Spinal cord (tissue), 10 donors: Measurements from ENCODE around the gene XPO6. TPM values are rescaled to one million over a fixed set of nuclear protein-coding genes. Genes with fewer than 3 reads are reported as not detected.

ENCODE experiments used
- DNase-seq, 6 donors: peaks; one replicate each; pipeline versions ENCODE4 v3.0.0 to v3.0.0-alpha.2; 2013 to 2015; ENCODE audit warnings: low spot score in 6 of 6, low read depth in 4 of 6
- H3K27ac ChIP-seq: one replicate; pipeline ENCODE4 v1.5.1; 2013; ENCODE audit warnings: low read depth, low read length, control low read depth
- H3K27me3 ChIP-seq: one replicate; pipeline ENCODE4 v1.6.1; 2013; ENCODE audit warnings: low read length; ENCODE audit not compliant: control insufficient read depth, insufficient read depth
- H3K36me3 ChIP-seq: one replicate; pipeline ENCODE4 v1.6.1; 2013; ENCODE audit warnings: low read length; ENCODE audit not compliant: control insufficient read depth, insufficient read depth
- H3K4me1 ChIP-seq: one replicate; pipeline ENCODE4 v1.6.1; 2013; ENCODE audit warnings: low read length; ENCODE audit not compliant: control insufficient read depth, insufficient read depth
- H3K4me3 ChIP-seq: one replicate; pipeline ENCODE4 v1.5.1; 2013; ENCODE audit warnings: low read depth, low read length, control low read depth
- H3K9me3 ChIP-seq: one replicate; pipeline ENCODE4 v1.6.1; 2013; ENCODE audit warnings: low read length; ENCODE audit not compliant: control insufficient read depth, insufficient read depth
- WGBS: methylation state at CpG from one replicate; pipeline ENCODE4 v1.1.5; 2013; ENCODE audit warnings: missing lambda C conversion rate; ENCODE audit not compliant: insufficient coverage; 5-methylcytosine and 5-hydroxymethylcytosine counted together
- polyA plus RNA-seq, 2 donors: library from polyadenylated mRNA; unstranded; fragments of 120-200 nt; gene quantifications; one replicate each; pipeline ENCODE4 v1.2.1, GENCODE V29; 2013; ENCODE audit not compliant: insufficient read length in 2 of 2
- total RNA-seq, 2 donors: library from RNA; depleted of rRNA in 1 of 2; stranded (reverse); fragments of 120-200 nt in 1 of 2; fragments of >200 nt in 1 of 2; gene quantifications; one replicate each; pipeline versions ENCODE4 v1.2.3 to v1.2.4, GENCODE V29; 2013 to 2014
- donor health status: healthy.

XPO6 gene
- total and polyA plus RNA-seq, 4 donors: 84.1 to 164 (median 116) TPM

DNA sequence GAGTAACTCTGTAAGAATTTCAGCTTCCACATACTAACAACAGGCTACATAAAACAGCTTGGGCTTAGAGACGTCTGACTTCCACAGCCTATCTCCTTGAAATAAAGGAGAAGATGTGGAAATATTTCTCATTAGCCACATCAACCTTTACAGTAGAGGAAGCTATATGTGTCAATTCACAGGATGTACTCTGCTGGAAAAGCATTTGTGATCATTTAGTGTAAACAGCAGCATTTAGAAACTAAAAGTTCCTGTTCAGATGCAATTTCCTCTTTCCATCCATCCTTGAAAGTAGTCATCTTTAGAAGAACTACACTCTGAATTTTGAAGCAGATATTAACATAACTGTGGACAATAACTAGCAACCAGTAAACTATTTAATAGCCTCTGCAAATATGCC lies 46.2 kb downstream of the XPO6 start:
- Histone ChIP-seq H3K9me3 (no peaks in the 10 kb centered on the region), H3K36me3 (peaks cover 38% of the 10 kb centered on the region), H3K27ac (no peak overlapping the region), H3K4me1 (peaks cover 4% of the 10 kb centered on the region), H3K4me3 (no peak overlapping the region), H3K27me3 (no peaks in the 10 kb centered on the region)
- no CpG with 5 or more reads among the region's 1 CpG for WGBS
- DNase-seq: no peak

DNA sequence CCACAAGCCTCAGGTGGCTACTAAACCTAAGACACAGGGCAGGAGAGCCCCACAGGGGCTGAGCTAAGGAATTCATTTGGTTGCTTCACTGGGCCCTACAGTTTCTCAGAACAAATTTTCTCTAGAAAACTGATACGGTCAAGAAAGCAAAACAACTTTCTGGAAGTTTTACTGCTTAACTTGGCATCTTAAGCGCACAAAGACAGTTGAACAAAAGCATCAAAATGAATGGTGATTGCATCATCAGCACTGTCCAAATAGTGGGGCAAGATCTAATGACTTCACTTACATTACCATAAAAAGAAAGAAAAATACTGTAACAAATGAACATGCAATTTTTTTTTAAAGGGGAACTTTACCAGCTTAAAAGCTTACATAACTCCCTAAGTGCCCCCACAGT lies 47.6 kb downstream of the XPO6 start:
- Histone ChIP-seq H3K27me3 (no peaks in the 10 kb centered on the region), H3K36me3 (peaks cover 30% of the 10 kb centered on the region), H3K4me3 (no peak overlapping the region), H3K4me1 (peaks cover 4% of the 10 kb centered on the region), H3K27ac (peak overlapping the region; percentile 69), H3K9me3 (no peaks in the 10 kb centered on the region)
- peak in 4 of 6 donors; percentile 7 to 68 (median 16) for DNase-seq
- whole genome bisulfite sequencing: 26% methylated on average over 2 of the region's 2 CpGs

DNA sequence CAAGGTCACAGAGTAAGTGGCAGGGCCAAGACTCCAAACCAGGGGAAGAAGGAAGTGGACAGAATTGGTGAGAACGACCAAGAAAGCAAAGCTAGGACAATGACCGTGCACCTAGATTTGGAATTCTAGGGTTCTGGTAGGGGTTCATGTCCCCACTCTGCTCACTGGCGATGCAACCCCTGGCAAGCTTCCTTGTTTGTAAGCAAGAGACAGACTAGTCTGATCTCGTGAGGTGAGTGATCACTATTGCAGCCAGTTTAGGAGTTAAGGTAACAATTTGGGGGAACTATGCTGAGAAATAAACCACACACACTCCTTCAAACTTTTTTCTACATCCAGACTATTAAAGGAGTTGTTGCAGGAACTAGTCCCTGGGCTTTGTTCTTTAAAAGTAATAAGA lies 48.1 kb downstream of the XPO6 start:
- no peak for DNase-seq

DNA sequence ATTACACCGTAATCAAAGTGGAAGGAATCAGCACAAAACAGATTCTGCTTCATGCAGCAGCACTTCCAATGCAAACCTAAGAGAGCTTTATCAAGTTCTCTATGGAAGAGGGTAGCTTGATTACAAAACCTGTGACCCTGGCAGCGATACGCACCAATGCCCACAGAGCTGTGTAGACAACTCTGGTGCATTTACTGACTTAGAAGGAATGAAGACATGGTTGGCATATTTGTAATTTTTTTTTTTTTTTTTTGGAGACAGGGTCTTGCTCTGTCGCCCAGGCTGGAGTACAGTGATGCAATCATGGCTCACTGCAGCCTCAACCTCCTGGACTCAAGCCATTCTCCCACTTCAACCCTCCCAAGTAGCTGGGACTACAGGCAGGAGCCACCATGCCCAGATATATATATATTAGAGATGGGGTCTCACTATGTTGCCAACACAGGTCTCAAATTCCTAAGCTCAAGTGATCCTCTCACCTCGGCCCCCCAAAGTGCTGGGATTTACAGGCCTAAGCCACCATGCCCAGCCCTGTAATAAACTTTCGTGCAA lies 49.4 kb downstream of the XPO6 start:
- no peaks in the 10 kb centered on the region for H3K27me3 ChIP-seq
- DNase-seq: no peak
- H3K36me3 ChIP-seq: peaks cover 20% of the 10 kb centered on the region
- WGBS: no CpG with 5 or more reads among the region's 6 CpGs
- no peaks in the 10 kb centered on the region for H3K9me3 ChIP-seq
- no peak overlapping the region for H3K27ac ChIP-seq
- peaks cover 4% of the 10 kb centered on the region for H3K4me1 ChIP-seq
- no peak overlapping the region for H3K4me3 ChIP-seq

More for the DNA sequence above, 48.1 kb downstream of the XPO6 start:
- Histone ChIP-seq H3K4me1 (peaks cover 4% of the 10 kb centered on the region), H3K27ac (peak overlapping the region; percentile 48), H3K9me3 (no peaks in the 10 kb centered on the region), H3K27me3 (no peaks in the 10 kb centered on the region), H3K4me3 (no peak overlapping the region), H3K36me3 (peaks cover 25% of the 10 kb centered on the region)
- WGBS: 71% methylated on average over 3 of the region's 4 CpGs

- H3K27me3 ChIP-seq: no peaks in the 10 kb centered on the region
- H3K36me3 ChIP-seq: peaks cover 12% of the 10 kb centered on the region
- no peak overlapping the region for H3K27ac ChIP-seq
- no peak for DNase-seq
- H3K9me3 ChIP-seq: no peaks in the 10 kb centered on the region
- H3K4me1 ChIP-seq: peaks cover 4% of the 10 kb centered on the region
- H3K4me3 ChIP-seq: no peak overlapping the region
Measured at GRCh38 chr16:28161626-28162025, 50.1 kb downstream of the XPO6 start.

DNA sequence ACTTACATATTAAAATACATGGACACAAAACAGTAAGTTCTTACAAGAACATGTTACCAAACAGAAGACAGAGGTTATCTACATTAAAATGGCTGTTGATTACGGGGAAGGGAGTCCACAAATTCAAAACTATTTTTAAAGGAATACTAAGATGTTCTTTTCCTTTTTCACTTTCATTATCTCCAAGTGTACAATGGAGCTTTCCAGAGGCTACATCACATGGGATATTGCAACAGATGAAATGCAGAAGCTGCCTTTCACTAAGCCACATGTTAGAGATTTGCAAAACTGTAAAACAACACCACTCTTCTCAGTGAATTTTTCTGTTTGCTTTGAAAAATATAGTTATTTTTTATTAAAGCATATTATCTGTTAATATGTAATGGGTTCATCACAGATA lies 53.6 kb downstream of the XPO6 start:
- Histone ChIP-seq H3K9me3 (no peaks in the 10 kb centered on the region), H3K4me3 (no peak overlapping the region), H3K27ac (no peak overlapping the region), H3K4me1 (no peaks in the 10 kb centered on the region), H3K27me3 (no peaks in the 10 kb centered on the region), H3K36me3 (peaks cover 8% of the 10 kb centered on the region)
- no peak for DNase-seq
- WGBS: no CpG with 5 or more reads among the region's 1 CpG

- Histone ChIP-seq H3K4me1 (no peaks in the 10 kb centered on the region), H3K27me3 (no peaks in the 10 kb centered on the region), H3K36me3 (peaks cover 8% of the 10 kb centered on the region)
Measured at GRCh38 chr16:28156056-28156680, 55.6 kb downstream of the XPO6 start.

GRCh38 chr16:28155293-28155692 lies 56.5 kb downstream of the XPO6 start:
- Histone ChIP-seq H3K9me3 (no peaks in the 10 kb centered on the region), H3K4me3 (no peak overlapping the region), H3K36me3 (peaks cover 12% of the 10 kb centered on the region), H3K4me1 (no peaks in the 10 kb centered on the region), H3K27ac (no peak overlapping the region), H3K27me3 (no peaks in the 10 kb centered on the region)
- WGBS: no CpG with 5 or more reads among the region's 3 CpGs
- DNase-seq: no peak

More at GRCh38 chr16:28156056-28156680, 55.6 kb downstream of the XPO6 start:
- Histone ChIP-seq H3K4me3 (no peak overlapping the region), H3K27ac (no peak overlapping the region), H3K9me3 (no peaks in the 10 kb centered on the region)
- 100% methylated on average over 1 of the region's 10 CpGs for WGBS
- no peak for DNase-seq

DNA sequence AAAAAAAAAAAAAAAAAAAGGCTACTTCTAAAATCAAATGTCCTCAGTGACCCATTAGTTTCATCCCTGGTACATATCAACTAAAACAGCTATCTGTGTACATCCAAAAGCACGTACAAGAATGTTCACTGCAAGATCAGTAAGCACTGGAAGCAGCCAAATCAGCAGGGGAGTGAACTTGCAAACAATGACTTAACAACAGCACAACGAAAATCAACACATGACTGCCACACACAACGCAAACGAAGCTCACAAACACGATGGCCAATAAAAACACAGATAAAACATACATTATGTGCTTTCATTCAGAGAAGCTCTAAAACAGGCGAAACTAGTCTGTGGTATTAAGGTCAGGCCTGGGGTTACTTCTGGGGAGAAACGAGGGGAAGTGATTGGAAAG lies 60.6 kb downstream of the XPO6 start:
- Histone ChIP-seq H3K9me3 (no peaks in the 10 kb centered on the region), H3K27me3 (no peaks in the 10 kb centered on the region), H3K4me3 (no peak overlapping the region), H3K36me3 (peaks cover 23% of the 10 kb centered on the region), H3K27ac (no peak overlapping the region), H3K4me1 (no peaks in the 10 kb centered on the region)
- DNase-seq: peak in 1 of 6 donors; percentile 20
- WGBS: 65% methylated on average over 2 of the region's 7 CpGs
